Colonic mucosa (tissue), 4 donors: ENCODE results near the gene MAP3K14. TPM values are rescaled to one million over a fixed set of nuclear protein-coding genes. Genes with fewer than 3 reads are reported as not detected.

ENCODE experiments used
- DNase-seq: peaks from one replicate; pipeline ENCODE4 v3.0.0-alpha.2; 2020
- H3K27ac ChIP-seq: fragments of 200-600 bp; one replicate; pipeline ENCODE4 v1.8.0; 2021
- H3K27me3 ChIP-seq: fragments of 200-600 bp; one replicate; pipeline ENCODE4 v1.8.0; 2021
- H3K36me3 ChIP-seq: fragments of 200-600 bp; one replicate; pipeline ENCODE4 v1.8.0; 2021
- H3K4me1 ChIP-seq: fragments of 200-600 bp; one replicate; pipeline ENCODE4 v1.8.0; 2021; ENCODE audit warnings: mild to moderate bottlenecking
- H3K4me3 ChIP-seq: fragments of 200-600 bp; one replicate; pipeline ENCODE4 v1.8.0; 2021
- H3K9ac ChIP-seq, 2 donors: one replicate each; pipeline ENCODE4 v1.7.0; 2013; ENCODE audit warnings: control low read depth in 2 of 2, low read depth in 2 of 2, low read length in 2 of 2
- H3K9me3 ChIP-seq: fragments of 200-600 bp; one replicate; pipeline ENCODE4 v1.8.0; 2021
- CTCF ChIP-seq: fragments of 200-600 bp; IDR thresholded peaks from one replicate; pipeline ENCODE4 v1.8.0; 2022; ENCODE audit warnings: antibody characterized with exemption, mild to moderate bottlenecking
- intact Hi-C: fragments of 100-400 bp; cut with DNase I; formaldehyde crosslinking; loops from one replicate; pipeline ENCODE4 v1.14.1; 2022
- total RNA-seq, 2 donors: library from RNA; stranded (reverse); fragmentation: NEBNext Ultra II Directional in 1 of 2; extraction: Animal tissue kit (Norgen Biotek cat#: 25700) in 1 of 2; gene quantifications; one replicate each; pipeline ENCODE4 v1.2.1, GENCODE V29; 2021
- donor health status: healthy.
- donor health status: DM: no; HTN: no; CAD: no.
- donor health status: DM: no; HTN: no; CAD: no.

MAP3K14 gene
- total RNA-seq, 2 donors from 2014 or later: 11.1 to 15.0 TPM

- H3K4me3 ChIP-seq: peak overlapping the region; percentile 15
- H3K4me1 ChIP-seq: peaks cover 13% of the 10 kb centered on the region
- peak overlapping the region; percentile 58 to 65 for H3K9ac ChIP-seq
- no peaks in the 10 kb centered on the region for H3K27me3 ChIP-seq
- DNase-seq: no peak
- no peak for TF ChIP-seq CTCF
- H3K9me3 ChIP-seq: no peaks in the 10 kb centered on the region
- intact Hi-C loops: no loop called here
- H3K36me3 ChIP-seq: no peaks in the 10 kb centered on the region
- H3K27ac ChIP-seq: peak overlapping the region; percentile 84
Measured at GRCh38 chr17:45227926-45228762, 88.7 kb downstream of the MAP3K14 start.

DNA sequence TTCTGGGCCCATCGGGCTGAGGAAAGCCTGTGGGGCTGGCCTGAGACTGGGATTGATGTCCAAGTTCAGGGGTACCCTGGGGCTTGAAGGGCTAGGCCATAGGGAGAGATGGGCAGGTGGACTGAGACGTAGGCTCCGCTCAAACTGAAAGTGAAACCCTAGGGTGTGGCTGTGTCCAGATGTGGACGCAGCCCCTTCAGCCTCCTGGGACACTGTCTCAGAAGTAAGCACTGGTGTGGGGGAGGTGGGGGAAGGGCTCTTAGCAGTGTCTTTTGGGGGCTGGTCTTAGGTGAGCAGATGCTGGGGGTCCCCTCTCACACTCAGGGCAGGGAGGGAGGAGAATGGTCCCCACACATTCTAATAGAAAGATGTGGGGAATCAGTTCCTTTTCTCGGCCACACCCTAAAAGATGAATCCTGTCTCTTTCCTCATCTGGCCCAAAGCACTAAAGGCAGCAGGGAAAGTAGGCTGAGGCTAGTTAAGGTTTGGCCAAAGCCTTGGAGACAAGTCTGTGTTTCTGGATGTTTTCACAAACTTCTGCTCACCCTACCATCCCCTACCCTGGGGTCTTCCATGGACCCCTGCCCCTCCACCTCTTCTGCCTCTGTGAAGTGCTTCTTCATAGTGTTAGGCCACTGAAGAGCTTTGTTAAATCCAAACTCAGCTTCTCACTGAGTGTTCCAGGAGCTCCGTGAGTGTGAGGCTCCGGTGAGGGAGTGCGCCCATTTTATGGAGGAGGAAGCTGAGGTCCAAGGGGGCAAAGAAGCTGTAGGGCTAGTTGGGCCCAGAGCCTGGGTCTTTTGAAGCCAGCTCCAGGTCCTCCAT, 89.5 kb downstream of the MAP3K14 start:
- peaks cover 13% of the 10 kb centered on the region for H3K4me1 ChIP-seq
- H3K27ac ChIP-seq: peak overlapping the region; percentile 84
- no peaks in the 10 kb centered on the region for H3K36me3 ChIP-seq
- peak overlapping the region; percentile 15 for H3K4me3 ChIP-seq
- H3K27me3 ChIP-seq: peaks cover 7% of the 10 kb centered on the region
- peak; percentile 40 for DNase-seq
- intact Hi-C loops: no loop called here
- TF ChIP-seq CTCF: no peak
- H3K9ac ChIP-seq: peak overlapping the region; percentile 26 to 65
- H3K9me3 ChIP-seq: no peaks in the 10 kb centered on the region

DNA sequence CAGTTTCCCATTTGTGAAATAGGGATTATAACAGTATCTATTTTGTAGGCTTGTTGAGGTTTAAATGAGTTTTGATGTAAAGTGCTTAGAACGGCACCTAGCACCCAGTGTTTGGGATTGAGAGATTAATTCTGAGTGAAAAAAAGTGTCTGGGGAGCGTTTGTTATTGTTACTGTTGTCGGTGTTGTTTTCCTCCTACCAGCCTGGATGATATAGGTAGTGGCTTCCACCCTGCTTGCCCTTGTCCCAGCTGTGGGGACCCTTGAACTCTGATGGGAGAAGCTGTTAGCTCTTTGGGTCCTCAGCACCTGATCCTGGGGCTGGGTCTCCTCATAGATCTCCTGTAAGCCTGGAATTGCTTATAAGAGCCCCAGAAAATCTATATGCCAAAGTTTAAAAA, 90.2 kb downstream of the MAP3K14 start:
- peaks cover 13% of the 10 kb centered on the region for H3K4me1 ChIP-seq
- H3K27ac ChIP-seq: peak overlapping the region; percentile 84
- H3K9me3 ChIP-seq: no peaks in the 10 kb centered on the region
- no peak overlapping the region for H3K4me3 ChIP-seq
- H3K9ac ChIP-seq: peak overlapping the region; percentile 46 to 65
- intact Hi-C loops: no loop called here
- H3K27me3 ChIP-seq: peaks cover 10% of the 10 kb centered on the region
- no peak for TF ChIP-seq CTCF
- no peak for DNase-seq
- no peaks in the 10 kb centered on the region for H3K36me3 ChIP-seq

- Histone ChIP-seq H3K9ac (peak overlapping the region; percentile 46 to 65), H3K36me3 (no peaks in the 10 kb centered on the region), H3K9me3 (no peaks in the 10 kb centered on the region), H3K27ac (peak overlapping the region; percentile 84), H3K4me3 (peak overlapping the region; percentile 22), H3K27me3 (peaks cover 15% of the 10 kb centered on the region), H3K4me1 (peaks cover 12% of the 10 kb centered on the region)
- DNase-seq: peak; percentile 77
- TF ChIP-seq CTCF: no peak
- intact Hi-C loops: no loop called here
Measured at GRCh38 chr17:45225964-45226530, 90.8 kb downstream of the MAP3K14 start.

- H3K9me3 ChIP-seq: no peaks in the 10 kb centered on the region
- intact Hi-C loops: no loop called here
- H3K4me3 ChIP-seq: peak overlapping the region; percentile 22
- H3K36me3 ChIP-seq: no peaks in the 10 kb centered on the region
- H3K27me3 ChIP-seq: peaks cover 18% of the 10 kb centered on the region
- peaks cover 9% of the 10 kb centered on the region for H3K4me1 ChIP-seq
- H3K27ac ChIP-seq: peak overlapping the region; percentile 84
- no peak for DNase-seq
- H3K9ac ChIP-seq: peak overlapping the region; percentile 19 to 76
- no peak for TF ChIP-seq CTCF
Measured at GRCh38 chr17:45225051-45225700, 91.6 kb downstream of the MAP3K14 start.
